GM18951 (cell line): ENCODE data around the gene DNAJB12.

Experiments used
- POLR2A ChIP-seq: IDR thresholded peaks from 4 replicates; pipeline ENCODE4 v1.6.1; 2011; ENCODE audit warnings: mild to moderate bottlenecking; ENCODE audit not compliant: insufficient read length, insufficient read depth; ENCODE audit errors: extremely low read depth
- in situ Hi-C: fragments of 300-500 bp; cut with MboI; formaldehyde crosslinking; loops from one replicate; pipeline ENCODE4 v1.12.0; 2022; ENCODE audit warnings: low sequenced_read_pairs, mixed read lengths, inconsistent platforms; ENCODE audit not compliant: unreplicated experiment

The DNAJB12 gene

DNA sequence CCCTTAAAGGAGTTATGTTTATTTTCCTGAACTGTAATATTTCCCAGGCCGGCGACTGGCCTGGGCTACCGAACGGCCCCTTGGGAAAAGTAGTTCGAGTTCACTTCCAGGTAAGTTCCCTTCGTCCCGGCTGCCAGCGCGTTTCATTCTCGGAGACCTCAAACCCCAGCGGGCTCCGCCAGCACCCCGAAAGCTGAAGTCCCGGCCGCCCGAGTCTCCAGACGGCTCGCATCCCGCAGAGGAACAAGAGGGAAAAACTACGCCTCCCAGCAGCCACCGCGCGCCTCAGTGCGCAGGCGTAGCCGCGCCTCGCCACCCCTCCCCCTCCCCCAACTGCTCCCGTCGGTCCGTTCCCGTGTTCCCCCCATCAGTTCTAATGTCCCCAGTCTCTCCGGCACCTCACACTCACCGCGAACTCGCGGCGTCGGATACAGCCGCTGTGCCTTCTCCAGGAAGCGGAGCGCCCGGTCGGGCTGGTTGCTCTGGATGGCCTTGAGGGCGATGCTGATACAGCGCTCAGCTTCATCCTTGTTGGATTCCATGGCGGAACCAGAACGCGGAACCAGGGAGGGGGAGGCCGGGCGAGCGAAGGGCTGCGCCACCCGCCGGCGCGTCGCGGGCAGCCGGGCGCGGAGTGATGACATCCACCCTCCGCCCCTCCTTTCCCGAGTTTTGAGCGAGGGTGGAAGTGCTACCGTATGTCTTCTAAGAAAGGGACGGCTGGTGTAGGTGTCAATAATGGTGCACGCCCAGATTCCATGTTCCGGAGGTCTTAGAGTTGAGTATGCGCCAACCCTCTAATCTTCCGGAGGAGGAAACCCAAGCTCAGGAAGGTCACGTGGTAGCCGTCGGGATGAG is at the start of gene DNAJB12:
DNAJB12 (minus strand) TSS at position 564 of the 858 bp plus-strand sequence; CDS start at position 542, 22 bp downstream.
- in situ Hi-C loops = no loop called here
- peak; percentile 89 for TF ChIP-seq POLR2A

DNA sequence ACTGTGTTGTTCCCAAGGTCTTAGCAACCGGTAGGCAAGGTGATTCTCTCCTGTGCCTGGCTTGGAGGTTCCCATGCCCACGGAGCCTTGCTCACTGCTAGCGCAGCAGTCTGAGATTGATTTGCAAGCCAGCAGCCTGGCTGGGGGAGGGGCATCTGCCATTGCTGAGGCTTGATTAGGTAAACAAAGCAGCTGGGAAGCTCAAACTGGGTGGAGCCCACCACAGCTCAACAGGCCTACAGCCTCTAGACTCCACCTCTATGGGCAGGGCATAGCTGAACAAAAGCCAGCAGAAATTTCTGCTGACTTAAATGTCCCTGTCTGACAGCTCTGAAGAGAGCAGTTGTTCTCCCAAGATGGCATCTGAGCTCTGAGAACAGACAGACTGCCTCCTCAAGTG is 40.9 kb upstream of the DNAJB12 start:
- in situ Hi-C loops = loop anchor here (25.0 kb wide), 1 partner anchor 767 kb away; the partner anchor contains the start of genes ECD and FAM149B1

DNA sequence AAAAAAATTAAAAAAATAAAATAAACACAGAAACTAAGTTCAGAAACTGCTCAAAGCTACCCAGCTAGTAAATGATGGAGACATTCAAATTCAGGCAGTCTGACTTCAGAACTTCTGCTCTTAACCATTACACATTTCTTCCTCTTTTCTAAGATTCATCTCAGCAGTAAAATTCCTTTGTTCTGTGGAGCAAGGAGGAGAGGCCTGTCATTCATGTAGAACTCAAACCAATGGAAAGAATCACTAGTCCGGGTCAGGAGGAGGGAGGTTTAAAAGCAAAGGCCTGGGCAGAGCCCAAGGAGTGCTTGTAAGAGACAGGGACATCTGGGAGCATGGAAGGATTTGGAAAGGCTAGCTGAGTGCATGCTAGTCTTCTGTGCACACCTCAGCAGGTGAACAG is 37.9 kb upstream of the DNAJB12 start:
- TF ChIP-seq POLR2A = no peak
- in situ Hi-C loops = loop anchor here (25.0 kb wide), 1 partner anchor 770 kb away; the partner anchor contains the start of genes ECD and FAM149B1

DNA sequence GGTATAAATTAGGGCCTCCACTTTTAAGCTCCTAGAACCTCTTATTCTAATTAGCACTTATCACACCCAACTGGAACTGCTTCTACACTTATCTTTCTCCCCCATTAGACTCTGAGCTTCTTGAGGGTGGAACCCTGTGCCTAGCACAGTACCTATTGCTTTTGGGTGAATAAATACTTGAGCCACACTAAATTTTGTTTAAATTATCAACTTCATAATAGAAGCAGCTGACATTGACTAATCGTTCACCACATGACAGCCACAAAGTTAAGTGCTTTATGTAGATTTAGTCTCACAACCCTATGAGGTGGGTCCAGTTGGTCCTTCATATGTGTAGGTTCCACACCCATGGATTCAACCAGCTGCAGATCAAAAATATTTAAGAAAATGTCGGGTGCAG is 36.0 kb upstream of the DNAJB12 start:
- in situ Hi-C loops = loop anchor here (25.0 kb wide), 1 partner anchor 772 kb away; the partner anchor contains the start of genes ECD and FAM149B1
- TF ChIP-seq POLR2A = no peak

GRCh38 chr10:72389716-72390115 is 35.0 kb upstream of the DNAJB12 start:
- in situ Hi-C loops = loop anchor here (25.0 kb wide), 1 partner anchor 773 kb away; the partner anchor contains the start of genes ECD and FAM149B1
- no peak for TF ChIP-seq POLR2A

DNA sequence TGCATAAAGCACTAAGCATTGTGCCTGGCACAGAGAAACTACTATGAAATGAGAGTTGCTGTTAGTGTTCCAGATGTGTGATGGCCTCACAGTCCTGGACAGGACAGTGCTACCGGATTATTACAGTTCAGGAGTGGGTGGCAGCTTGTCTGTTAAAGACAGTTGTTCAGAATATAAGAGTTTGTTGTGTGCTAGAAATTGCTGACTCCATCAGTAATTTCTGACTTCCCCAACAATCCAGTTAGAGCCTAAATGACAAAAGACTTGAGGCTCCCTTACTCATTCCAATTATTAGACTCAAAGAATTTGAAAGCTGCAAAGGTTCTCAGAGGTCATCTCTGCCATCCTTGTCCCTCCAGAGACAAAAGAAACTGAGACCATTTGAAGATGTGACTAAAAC is 34.3 kb upstream of the DNAJB12 start:
- TF ChIP-seq POLR2A = no peak
- in situ Hi-C loops = loop anchor here (25.0 kb wide), 1 partner anchor 773 kb away; the partner anchor contains the start of genes ECD and FAM149B1

GRCh38 chr10:72388062-72388461 is 33.3 kb upstream of the DNAJB12 start:
- in situ Hi-C loops = loop anchor here (25.0 kb wide), 1 partner anchor 774 kb away; the partner anchor contains the start of genes ECD and FAM149B1
- TF ChIP-seq POLR2A = no peak

- no peak for TF ChIP-seq POLR2A
- in situ Hi-C loops = loop anchor here (25.0 kb wide), 1 partner anchor 775 kb away; the partner anchor contains the start of genes ECD and FAM149B1
Measured at GRCh38 chr10:72386916-72387586, 32.3 kb upstream of the DNAJB12 start.

DNA sequence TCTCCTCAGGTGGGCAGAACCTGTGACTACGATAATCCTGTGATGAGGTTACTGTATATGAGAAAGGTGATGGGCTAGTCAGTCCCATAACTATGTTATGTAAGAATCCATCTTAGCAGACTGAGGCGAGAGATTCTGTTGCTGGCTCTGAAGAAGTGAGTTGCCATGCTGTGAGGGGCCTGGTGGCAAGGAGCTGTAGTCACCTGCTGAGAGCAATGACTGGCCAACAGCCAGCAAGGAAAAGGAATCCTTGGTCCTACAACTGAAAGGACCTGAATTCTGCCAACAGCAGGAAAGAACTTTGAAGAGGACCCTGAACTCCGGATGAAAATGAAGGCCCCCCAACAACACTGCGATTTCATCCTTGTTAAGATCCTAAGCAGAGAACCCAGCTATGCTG is 31.0 kb upstream of the DNAJB12 start:
- TF ChIP-seq POLR2A = no peak
- in situ Hi-C loops = loop anchor here (25.0 kb wide), 1 partner anchor 777 kb away; the partner anchor contains the start of genes ECD and FAM149B1

DNA sequence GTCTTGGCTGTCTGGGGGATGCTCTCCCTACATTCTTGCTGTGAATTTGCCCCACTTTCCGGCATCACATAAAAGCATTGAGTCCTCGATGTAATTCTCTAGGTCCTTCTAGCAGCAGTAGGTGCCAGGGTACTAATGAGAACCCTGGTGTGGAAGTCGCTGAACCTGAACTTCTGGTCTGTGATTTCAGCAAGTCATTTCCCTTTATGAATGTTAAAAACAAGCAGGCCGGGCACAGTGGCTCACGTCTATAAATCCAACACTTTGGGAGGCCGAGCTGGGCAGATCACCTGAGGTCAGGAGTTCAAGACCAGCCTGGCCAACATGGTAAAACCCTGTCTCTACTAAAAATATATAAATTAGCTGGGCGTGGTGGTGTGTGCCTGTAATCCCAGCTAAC is 30.3 kb upstream of the DNAJB12 start:
- in situ Hi-C loops = loop anchor here (25.0 kb wide), 1 partner anchor 777 kb away; the partner anchor contains the start of genes ECD and FAM149B1

DNA sequence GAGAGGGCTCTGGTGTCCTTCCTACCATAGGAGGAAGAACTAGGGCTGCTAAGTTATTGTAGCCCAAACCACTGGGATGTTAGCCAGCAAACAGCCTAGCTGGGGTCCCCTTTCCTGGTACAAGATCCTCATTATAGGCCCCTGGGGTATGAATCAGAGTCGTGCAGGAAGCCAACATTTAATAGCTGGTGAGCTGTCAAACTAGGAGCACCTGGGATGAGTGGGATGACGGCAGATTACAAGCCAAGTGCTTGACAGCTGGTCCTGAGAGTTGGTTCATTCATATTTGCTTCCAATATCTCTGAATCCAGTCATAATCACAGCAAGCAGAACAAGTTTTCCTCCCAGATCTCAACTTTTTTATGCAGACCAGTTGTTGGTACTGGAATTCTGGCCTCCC is 25.1 kb upstream of the DNAJB12 start:
- in situ Hi-C loops = loop anchor here (25.0 kb wide), 1 partner anchor 783 kb away; the partner anchor contains the start of genes ECD and FAM149B1
- no peak for TF ChIP-seq POLR2A

- in situ Hi-C loops = loop anchor here (25.0 kb wide), 1 partner anchor 783 kb away; the partner anchor contains the start of genes ECD and FAM149B1
- TF ChIP-seq POLR2A = no peak
Measured at GRCh38 chr10:72379062-72379461, 24.3 kb upstream of the DNAJB12 start.

DNA sequence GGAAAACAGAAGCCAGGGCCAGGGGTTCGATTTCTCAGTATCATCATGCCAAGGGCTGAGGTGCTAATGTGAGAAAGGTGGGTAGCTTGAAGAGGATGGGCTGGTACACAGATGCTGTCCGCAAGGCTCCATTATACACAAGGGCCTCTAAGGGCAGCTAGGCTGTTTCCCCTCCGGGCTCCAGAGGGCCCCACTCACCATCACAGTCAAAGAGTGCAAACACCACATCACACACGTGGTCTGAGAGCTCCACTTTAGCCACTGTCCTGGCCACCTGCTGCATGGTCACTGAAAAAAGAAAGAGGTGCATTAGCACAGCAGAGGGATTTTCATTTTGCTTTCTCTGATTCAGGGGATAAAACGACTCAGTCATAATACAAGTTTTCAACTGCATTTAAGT is 20.9 kb upstream of the DNAJB12 start:
- TF ChIP-seq POLR2A = no peak
- in situ Hi-C loops = loop anchor here (25.0 kb wide), 1 partner anchor 787 kb away; the partner anchor contains the start of genes ECD and FAM149B1

DNA sequence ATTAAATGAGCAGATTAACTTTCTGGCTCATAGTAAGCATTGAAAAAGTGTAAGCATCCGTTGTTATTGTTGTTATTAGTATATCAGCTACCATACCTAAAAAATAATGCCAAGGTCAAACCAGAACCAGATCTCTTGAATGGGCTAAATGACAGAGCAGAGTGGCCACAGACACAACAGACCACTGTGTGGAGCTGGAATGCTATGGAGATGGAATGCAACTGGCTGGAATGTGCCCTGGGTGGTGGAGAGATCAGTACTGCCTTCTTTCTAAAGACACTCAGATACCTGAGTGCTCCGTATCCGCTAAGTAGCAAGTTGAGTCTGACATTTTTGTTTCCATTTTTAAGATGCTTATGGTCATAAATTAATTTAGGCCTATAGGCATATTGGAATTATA is 20.5 kb upstream of the DNAJB12 start:
- in situ Hi-C loops = loop anchor here (25.0 kb wide), 1 partner anchor 787 kb away; the partner anchor contains the start of genes ECD and FAM149B1
- TF ChIP-seq POLR2A = no peak
